Thymus (tissue), 11 donors: ENCODE measurements around the gene RET. TPM values are rescaled to one million over a fixed set of nuclear protein-coding genes. Genes with fewer than 3 reads are reported as not detected.
A peak's percentile ranks its signal among the peaks of the same experiment; 100 is the strongest.

Source experiments
- DNase-seq, 9 donors: peaks; one replicate each; pipeline ENCODE4 v3.0.0-alpha.2; 2013; ENCODE audit warnings: low spot score in 9 of 9, low read depth in 6 of 9, missing footprints in 1 of 9
- H3K27ac ChIP-seq, 2 donors: one replicate each; pipeline ENCODE4 v1.5.1; 2013; ENCODE audit warnings: control low read depth in 1 of 2, low read depth in 1 of 2, low read length in 1 of 2, mild to moderate bottlenecking in 1 of 2, moderate library complexity in 1 of 2
- H3K27me3 ChIP-seq, 2 donors: one replicate each; pipeline ENCODE4 v1.5.1; 2013; ENCODE audit warnings: low read length in 1 of 2; ENCODE audit not compliant: control insufficient read depth in 2 of 2, insufficient read depth in 1 of 2
- H3K36me3 ChIP-seq, 2 donors: one replicate each; pipeline ENCODE4 v1.5.1; 2013; ENCODE audit warnings: low read length in 1 of 2, mild to moderate bottlenecking in 1 of 2, moderate library complexity in 1 of 2; ENCODE audit not compliant: control insufficient read depth in 2 of 2, insufficient read depth in 2 of 2
- H3K4me1 ChIP-seq, 2 donors: one replicate each; pipeline ENCODE4 v1.5.1; 2013; ENCODE audit warnings: low read length in 2 of 2; ENCODE audit not compliant: control insufficient read depth in 2 of 2, insufficient read depth in 2 of 2
- H3K4me3 ChIP-seq, 2 donors: one replicate each; pipeline ENCODE4 v1.5.1; 2013; ENCODE audit warnings: low read length in 2 of 2, control low read depth in 1 of 2, mild to moderate bottlenecking in 1 of 2
- H3K9me3 ChIP-seq, 2 donors: one replicate each; pipeline ENCODE4 v1.5.1; 2013; ENCODE audit warnings: low read length in 1 of 2, mild to moderate bottlenecking in 1 of 2; ENCODE audit not compliant: control insufficient read depth in 2 of 2, insufficient read depth in 1 of 2
- WGBS: extraction: QIAGEN DNeasy Blood & Tissue Kit; methylation state at CpG from one replicate; pipeline ENCODE4 v1.1.7; 2013; 5-methylcytosine and 5-hydroxymethylcytosine counted together
- polyA plus RNA-seq: library from polyadenylated mRNA; stranded (reverse); fragments of 200-250 nt; gene quantifications from one replicate; pipeline ENCODE4 v1.2.3, GENCODE V29; 2013
- total RNA-seq: library from RNA; stranded (reverse); fragments of 120-200 nt; gene quantifications from one replicate; pipeline ENCODE4 v1.2.4, GENCODE V29; 2013
- donor health status: healthy.

RET gene
- total and polyA plus RNA-seq, 2 donors: 0.33 to 0.37 TPM

GRCh38 chr10:43123361-43124093 is 46.7 kb downstream of the RET start:
- H3K27me3 ChIP-seq: no peaks in the 10 kb centered on the region
- H3K9me3 ChIP-seq: no peaks in the 10 kb centered on the region
- no peak overlapping the region for H3K4me3 ChIP-seq
- DNase-seq: no peak
- peaks cover 5 to 18% of the 10 kb centered on the region in 2 donors for H3K4me1 ChIP-seq
- H3K36me3 ChIP-seq: no peaks in the 10 kb centered on the region
- WGBS: 97% methylated on average over 9 of the region's 9 CpGs
- H3K27ac ChIP-seq: no peak overlapping the region

- Histone ChIP-seq H3K9me3 (no peaks in the 10 kb centered on the region), H3K4me1 (peaks cover 7 to 22% of the 10 kb centered on the region in 2 donors), H3K27ac (no peak overlapping the region), H3K27me3 (no peaks in the 10 kb centered on the region), H3K4me3 (no peak overlapping the region), H3K36me3 (no peaks in the 10 kb centered on the region)
- DNase-seq: no peak
- 95% methylated on average over 6 of the region's 6 CpGs for WGBS
These were observed 47.2 kb downstream of the RET start for GRCh38 chr10:43124094-43124521.

GRCh38 chr10:43124574-43125273 is 47.9 kb downstream of the RET start:
- Histone ChIP-seq H3K4me3 (no peak overlapping the region), H3K36me3 (no peaks in the 10 kb centered on the region), H3K4me1 (peaks cover 10 to 26% of the 10 kb centered on the region in 2 donors), H3K27ac (no peak overlapping the region), H3K27me3 (no peaks in the 10 kb centered on the region), H3K9me3 (no peaks in the 10 kb centered on the region)
- WGBS: 91% methylated on average over 9 of the region's 9 CpGs
- DNase-seq: no peak

- 98% methylated on average over 8 of the region's 8 CpGs for WGBS
- Histone ChIP-seq H3K27ac (no peak overlapping the region), H3K4me1 (peaks cover 10 to 24% of the 10 kb centered on the region in 2 donors), H3K9me3 (no peaks in the 10 kb centered on the region), H3K27me3 (no peaks in the 10 kb centered on the region), H3K36me3 (no peaks in the 10 kb centered on the region), H3K4me3 (no peak overlapping the region)
- no peak for DNase-seq
These were observed 48.5 kb downstream of the RET start for GRCh38 chr10:43125274-43125845.

- DNase-seq: no peak
- H3K4me1 ChIP-seq: peaks cover 5 to 17% of the 10 kb centered on the region in 2 donors
- H3K36me3 ChIP-seq: no peaks in the 10 kb centered on the region
- H3K9me3 ChIP-seq: no peaks in the 10 kb centered on the region
- no peaks in the 10 kb centered on the region for H3K27me3 ChIP-seq
- H3K27ac ChIP-seq: no peak overlapping the region
- H3K4me3 ChIP-seq: no peak overlapping the region
- WGBS: 95% methylated on average over 23 of the region's 23 CpGs
These were observed 49.2 kb downstream of the RET start for GRCh38 chr10:43125881-43126731.

DNA sequence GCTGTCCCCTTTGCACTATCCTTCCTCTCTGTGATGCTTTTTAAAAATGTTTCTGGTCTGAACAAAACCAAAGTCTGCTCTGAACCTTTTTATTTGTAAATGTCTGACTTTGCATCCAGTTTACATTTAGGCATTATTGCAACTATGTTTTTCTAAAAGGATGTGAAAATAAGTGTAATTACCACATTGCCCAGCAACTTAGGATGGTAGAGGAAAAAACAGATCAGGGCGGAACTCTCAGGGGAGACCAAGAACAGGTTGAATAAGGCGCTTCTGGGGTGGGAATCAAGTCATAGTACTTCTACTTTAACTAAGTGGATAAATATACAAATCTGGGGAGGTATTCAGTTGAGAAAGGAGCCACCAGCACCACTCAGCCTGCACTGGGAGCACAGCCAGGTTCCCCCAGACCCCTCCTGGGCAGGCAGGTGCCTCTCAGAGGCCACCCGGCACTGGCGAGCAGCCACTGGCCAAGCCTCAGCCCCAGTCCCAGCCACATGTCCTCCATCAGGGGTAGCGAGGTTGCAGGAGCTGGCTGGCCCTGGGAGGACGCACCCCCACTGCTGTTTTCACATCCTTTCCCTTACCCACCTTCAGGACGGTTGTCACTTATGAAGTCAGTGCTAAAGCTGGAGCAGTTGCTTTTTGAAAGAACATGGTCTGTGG is 50.0 kb downstream of the RET start:
- Histone ChIP-seq H3K36me3 (no peaks in the 10 kb centered on the region), H3K4me3 (no peak overlapping the region), H3K27ac (peak overlapping the region in 1 of 2 donors; percentile 3), H3K4me1 (peaks cover 5 to 9% of the 10 kb centered on the region in 2 donors), H3K27me3 (no peaks in the 10 kb centered on the region), H3K9me3 (no peaks in the 10 kb centered on the region)
- WGBS: 83% methylated on average over 7 of the region's 7 CpGs
- no peak for DNase-seq

DNA sequence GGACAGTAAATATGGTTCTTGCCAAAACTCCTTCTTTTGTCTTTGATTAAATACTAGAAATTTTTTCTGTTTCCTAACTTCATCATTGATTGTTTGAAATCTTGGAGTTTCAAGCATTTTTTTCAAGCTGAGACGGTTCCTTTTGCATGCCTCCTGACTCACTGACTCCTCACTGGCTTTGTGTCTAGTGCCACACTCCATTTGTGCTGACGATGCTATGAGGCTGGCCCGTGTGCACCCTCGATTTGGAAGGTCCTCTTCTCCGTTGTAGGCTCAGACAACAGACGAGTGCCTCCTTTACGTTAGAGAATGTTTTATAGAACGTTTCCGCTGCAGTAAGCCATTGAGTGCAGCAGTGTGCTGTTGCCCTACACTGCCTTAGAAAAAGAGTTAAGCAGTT is 50.6 kb downstream of the RET start:
- DNase-seq: no peak
- Histone ChIP-seq H3K27ac (no peak overlapping the region), H3K27me3 (no peaks in the 10 kb centered on the region), H3K9me3 (no peaks in the 10 kb centered on the region), H3K4me3 (no peak overlapping the region), H3K4me1 (peaks cover 5 to 8% of the 10 kb centered on the region in 2 donors), H3K36me3 (no peaks in the 10 kb centered on the region)
- 95% methylated on average over 9 of the region's 9 CpGs for WGBS

DNA sequence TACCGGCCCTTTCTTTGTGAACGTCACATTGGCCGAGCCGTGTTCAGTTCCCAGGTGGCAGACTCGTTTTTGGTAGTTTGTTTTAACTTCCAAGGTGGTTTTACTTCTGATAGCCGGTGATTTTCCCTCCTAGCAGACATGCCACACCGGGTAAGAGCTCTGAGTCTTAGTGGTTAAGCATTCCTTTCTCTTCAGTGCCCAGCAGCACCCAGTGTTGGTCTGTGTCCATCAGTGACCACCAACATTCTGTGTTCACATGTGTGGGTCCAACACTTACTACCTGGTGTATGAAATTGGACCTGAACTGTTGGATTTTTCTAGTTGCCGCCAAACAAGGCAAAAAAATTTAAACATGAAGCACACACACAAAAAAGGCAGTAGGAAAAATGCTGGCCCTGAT is 51.5 kb downstream of the RET start:
- Histone ChIP-seq H3K27me3 (no peaks in the 10 kb centered on the region), H3K9me3 (no peaks in the 10 kb centered on the region), H3K36me3 (no peaks in the 10 kb centered on the region), H3K4me3 (no peak overlapping the region), H3K4me1 (peaks cover 5 to 8% of the 10 kb centered on the region in 2 donors), H3K27ac (no peak overlapping the region)
- DNase-seq: no peak
- WGBS: 92% methylated on average over 8 of the region's 8 CpGs
